ENCODE results near the gene RAB6A. TPM values are rescaled to one million over a fixed set of nuclear protein-coding genes. Genes with fewer than 3 reads are reported as not detected.

The RAB6A gene
- total RNA-seq = 100 to 1,000 TPM in 5 of 6 donors, 10 to 100 TPM in 1; 63.9 to 161 (median 136) TPM

DNA sequence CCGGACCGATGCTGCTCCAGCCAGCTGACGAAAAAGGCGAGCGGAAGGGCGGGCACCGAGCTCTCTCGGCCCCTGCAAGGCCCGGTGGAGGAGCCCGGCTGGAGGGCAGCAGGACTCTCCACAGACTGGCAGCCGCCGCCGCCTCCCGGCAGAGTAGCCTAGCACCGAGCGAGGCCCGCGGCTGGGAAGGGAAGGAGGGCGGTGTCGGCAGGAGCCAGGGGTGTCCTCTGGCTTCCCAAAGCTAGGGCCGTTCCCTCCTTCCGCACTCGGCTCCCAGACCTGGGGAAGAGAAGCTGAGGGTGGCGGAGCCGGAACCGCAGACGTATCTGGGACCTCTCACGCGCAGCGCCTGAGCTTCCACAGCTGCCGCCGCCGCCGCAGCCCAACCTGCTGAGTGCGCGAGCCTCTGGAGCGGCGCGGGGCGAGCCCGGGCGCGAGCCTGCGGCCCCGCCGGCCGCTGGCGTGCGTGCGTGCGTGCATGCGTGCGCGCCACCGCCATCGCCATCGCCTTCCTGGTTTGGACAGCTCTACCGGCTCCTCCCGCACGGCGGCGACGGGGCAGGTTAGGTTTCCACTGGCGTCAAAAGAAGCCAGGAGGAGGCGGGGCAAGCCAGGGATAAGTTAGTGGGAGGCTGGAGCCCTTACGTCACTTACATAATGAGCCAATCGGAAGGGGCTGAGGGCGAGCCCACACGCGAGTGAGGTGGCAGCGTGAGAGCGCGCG, at the start of gene RAB6A:
TSS of gene RAB6A (minus strand) at position 396 of the 724 bp plus-strand sequence. CDS start 439 bp downstream, outside the sequence.
- no peaks in the 10 kb centered on the region for H3K27me3 ChIP-seq
- H3K4me3 ChIP-seq = peak within 1 kb of the TSS; percentile 77 to 98 (median 86)
- H3K27ac ChIP-seq = peak within 1 kb of the TSS; percentile 98 to 99 (median 98)
- peaks cover 14 to 30% (median 26%) of the 10 kb centered on the region in 4 donors for H3K4me1 ChIP-seq
- no peaks in the 10 kb centered on the region for H3K36me3 ChIP-seq
- DNase-seq (peak; percentile 99 to 100), ATAC-seq (ENCODE audit: low FRiP score in 2 of 2) (peak; percentile 96 to 99)
- no peaks in the 10 kb centered on the region for H3K9me3 ChIP-seq
- TF ChIP-seq, protein P1, sequence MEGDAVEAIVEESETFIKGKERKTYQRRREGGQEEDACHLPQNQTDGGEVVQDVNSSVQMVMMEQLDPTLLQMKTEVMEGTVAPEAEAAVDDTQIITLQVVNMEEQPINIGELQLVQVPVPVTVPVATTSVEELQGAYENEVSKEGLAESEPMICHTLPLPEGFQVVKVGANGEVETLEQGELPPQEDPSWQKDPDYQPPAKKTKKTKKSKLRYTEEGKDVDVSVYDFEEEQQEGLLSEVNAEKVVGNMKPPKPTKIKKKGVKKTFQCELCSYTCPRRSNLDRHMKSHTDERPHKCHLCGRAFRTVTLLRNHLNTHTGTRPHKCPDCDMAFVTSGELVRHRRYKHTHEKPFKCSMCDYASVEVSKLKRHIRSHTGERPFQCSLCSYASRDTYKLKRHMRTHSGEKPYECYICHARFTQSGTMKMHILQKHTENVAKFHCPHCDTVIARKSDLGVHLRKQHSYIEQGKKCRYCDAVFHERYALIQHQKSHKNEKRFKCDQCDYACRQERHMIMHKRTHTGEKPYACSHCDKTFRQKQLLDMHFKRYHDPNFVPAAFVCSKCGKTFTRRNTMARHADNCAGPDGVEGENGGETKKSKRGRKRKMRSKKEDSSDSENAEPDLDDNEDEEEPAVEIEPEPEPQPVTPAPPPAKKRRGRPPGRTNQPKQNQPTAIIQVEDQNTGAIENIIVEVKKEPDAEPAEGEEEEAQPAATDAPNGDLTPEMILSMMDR (IDR thresholded peaks at IDR 0.05) = peak; percentile 40 to 95 (median 84)
- TF ChIP-seq POLR2A (IDR thresholded peaks at IDR 0.05) = peak in 3 of 4 donors; percentile 90 to 96 (median 93)
- TF ChIP-seq EP300 (IDR thresholded peaks at IDR 0.05) = peak in 1 of 4 donors; percentile 89
- peak in 1 of 2 donors; percentile 99 for TF ChIP-seq POLR2AphosphoS5 (IDR thresholded peaks at IDR 0.05)
- 0% methylated on average over 29 to 65 of the region's 74 CpGs for WGBS, 2 donors

DNA sequence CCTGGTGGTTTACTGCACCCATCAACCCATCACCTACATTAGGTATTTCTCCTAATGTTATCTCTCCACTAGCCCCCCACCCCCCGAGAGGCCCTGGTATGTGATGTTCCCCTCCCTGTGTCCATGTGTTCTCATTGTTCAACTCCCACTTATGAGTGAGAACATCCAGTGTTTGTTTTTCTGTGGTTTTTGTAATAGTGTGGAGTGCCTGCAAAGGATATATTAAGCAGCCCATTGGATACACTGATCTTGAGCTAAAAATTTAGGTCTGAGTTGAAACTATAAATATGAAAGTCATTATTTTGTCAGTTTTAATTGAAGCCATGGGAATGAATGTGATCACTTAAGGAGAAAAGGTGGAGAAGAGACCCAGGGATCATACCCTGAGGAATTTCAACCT, 49.8 kb upstream of the RAB6A start:
- no peaks in the 10 kb centered on the region for H3K9me3 ChIP-seq
- TF ChIP-seq EP300 (IDR thresholded peaks at IDR 0.05) (no peak), POLR2A (IDR thresholded peaks at IDR 0.05) (no peak), POLR2AphosphoS5 (IDR thresholded peaks at IDR 0.05) (no peak)
- TF ChIP-seq, protein P1 (IDR thresholded peaks at IDR 0.05) = no peak
- H3K27ac ChIP-seq = no peak overlapping the region
- no peak overlapping the region for H3K4me3 ChIP-seq
- peaks cover 0 to 7% (median 1%) of the 10 kb centered on the region in 4 donors for H3K36me3 ChIP-seq
- DNase-seq (no peak), ATAC-seq (ENCODE audit: low FRiP score in 2 of 2) (no peak)
- WGBS, 2 donors = 67 to 80% methylated on average over 1 of the region's 1 CpG
- H3K27me3 ChIP-seq = no peaks in the 10 kb centered on the region
- peaks cover 0 to 8% (median 0%) of the 10 kb centered on the region in 4 donors for H3K4me1 ChIP-seq

DNA sequence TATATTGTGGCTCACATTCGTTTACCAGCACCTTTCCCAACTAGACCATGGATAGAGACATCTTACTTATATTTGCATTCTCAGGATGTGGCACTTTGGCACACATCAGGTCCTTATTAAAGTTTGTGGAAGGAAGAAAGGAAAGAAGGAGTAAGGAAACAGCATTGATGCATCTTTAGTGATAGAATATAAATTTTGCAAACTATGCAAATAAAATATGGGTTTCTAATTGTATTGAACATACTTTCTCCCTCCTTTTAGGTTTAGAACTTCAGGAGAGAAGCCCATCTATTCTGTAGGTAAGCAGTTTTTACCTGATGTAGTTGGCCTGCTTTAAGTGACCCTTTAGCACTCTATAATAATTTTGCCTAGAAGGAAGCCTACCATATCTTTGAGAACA, 47.2 kb upstream of the RAB6A start:
- no peak for ATAC-seq (ENCODE audit: low FRiP score in 2 of 2)
- 95 to 100% methylated on average over 1 of the region's 1 CpG for WGBS, 2 donors

DNA sequence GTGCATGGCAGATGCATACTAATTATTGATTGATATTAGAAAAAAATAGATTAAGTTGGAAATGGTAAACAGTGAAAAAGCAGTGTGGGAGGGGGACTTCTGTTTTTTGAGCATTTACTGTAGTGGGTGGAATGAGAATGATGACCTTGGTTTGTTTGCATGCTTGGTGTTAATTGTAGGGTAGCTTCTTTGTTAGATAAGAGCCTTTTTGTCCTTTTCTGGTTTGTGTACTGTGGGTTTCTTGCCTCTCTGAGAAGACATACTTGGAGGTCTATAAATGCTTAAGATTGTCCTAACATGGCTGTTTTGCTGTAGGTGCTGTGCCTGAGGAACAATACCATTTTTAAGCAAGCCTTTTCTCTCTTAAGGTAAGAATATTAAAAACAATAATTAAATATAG, 43.8 kb upstream of the RAB6A start:
- DNase-seq (no peak), ATAC-seq (ENCODE audit: low FRiP score in 2 of 2) (no peak)
- Histone ChIP-seq H3K4me1 (no peaks in the 10 kb centered on the region), H3K27ac (no peak overlapping the region), H3K27me3 (no peaks in the 10 kb centered on the region), H3K4me3 (no peak overlapping the region), H3K36me3 (peaks cover 0 to 7% (median 1%) of the 10 kb centered on the region in 4 donors), H3K9me3 (no peaks in the 10 kb centered on the region)
- TF ChIP-seq POLR2AphosphoS5 (IDR thresholded peaks at IDR 0.05) = no peak
- no peak for TF ChIP-seq EP300 (IDR thresholded peaks at IDR 0.05)
- TF ChIP-seq, protein P1 (IDR thresholded peaks at IDR 0.05) = no peak
- no peak for TF ChIP-seq POLR2A (IDR thresholded peaks at IDR 0.05)

More for the DNA sequence above, 47.2 kb upstream of the RAB6A start:
- Histone ChIP-seq H3K4me3 (no peak overlapping the region), H3K4me1 (peaks cover 0 to 8% (median 0%) of the 10 kb centered on the region in 4 donors), H3K27me3 (no peaks in the 10 kb centered on the region), H3K9me3 (no peaks in the 10 kb centered on the region), H3K36me3 (peaks cover 0 to 7% (median 1%) of the 10 kb centered on the region in 4 donors), H3K27ac (no peak overlapping the region)
- no peak for TF ChIP-seq POLR2AphosphoS5 (IDR thresholded peaks at IDR 0.05)
- TF ChIP-seq, protein P1 (IDR thresholded peaks at IDR 0.05) = no peak
- no peak for TF ChIP-seq EP300 (IDR thresholded peaks at IDR 0.05)
- no peak for TF ChIP-seq POLR2A (IDR thresholded peaks at IDR 0.05)
- no peak for DNase-seq
